ELF-1 (cell line): ENCODE data around the gene PTGS1.
"Not testable (repeated sequence)": the region's sequence is repeated elsewhere in the genome, so short reads cannot be mapped to it uniquely, and the experiment has no call there.

Experiments
- DNase-seq: peaks from one replicate; pipeline ENCODE4 v3.0.0-alpha.2; 2016; ENCODE audit warnings: low read depth, low spot score

The PTGS1 gene

DNA sequence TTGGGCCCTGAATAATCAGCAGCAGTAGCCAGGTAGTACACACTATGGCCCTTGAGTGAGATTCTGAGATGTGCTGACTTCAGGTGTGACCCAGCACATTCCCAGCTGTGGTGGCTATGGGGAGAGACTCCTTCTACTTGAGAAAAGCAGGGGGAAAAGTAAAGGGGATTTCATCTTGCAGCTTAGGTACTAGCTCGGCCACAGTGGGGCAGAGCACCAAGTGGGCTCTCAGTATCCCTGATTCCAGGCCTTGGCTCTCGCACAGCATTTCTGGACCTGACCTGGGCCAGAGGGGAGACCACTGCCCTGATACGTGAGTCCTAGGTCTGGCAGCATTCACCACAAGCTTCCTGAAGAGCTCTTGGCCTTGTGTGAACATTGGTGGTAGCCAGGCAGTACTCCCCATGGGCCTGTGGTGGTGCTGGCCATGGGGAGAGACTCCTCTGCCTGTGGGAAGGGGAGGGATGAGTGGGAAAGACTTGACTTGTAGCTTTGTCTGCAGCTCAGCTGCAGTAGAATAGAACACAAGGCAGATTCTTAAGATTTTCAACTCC lies 27.6 kb downstream of the PTGS1 start:
- DNase-seq: no peak

GRCh38 chr9:122401896-122402295 lies 31.1 kb downstream of the PTGS1 start:
- no peak for DNase-seq

GRCh38 chr9:122402403-122402871 lies 31.6 kb downstream of the PTGS1 start:
- DNase-seq: no peak

DNA sequence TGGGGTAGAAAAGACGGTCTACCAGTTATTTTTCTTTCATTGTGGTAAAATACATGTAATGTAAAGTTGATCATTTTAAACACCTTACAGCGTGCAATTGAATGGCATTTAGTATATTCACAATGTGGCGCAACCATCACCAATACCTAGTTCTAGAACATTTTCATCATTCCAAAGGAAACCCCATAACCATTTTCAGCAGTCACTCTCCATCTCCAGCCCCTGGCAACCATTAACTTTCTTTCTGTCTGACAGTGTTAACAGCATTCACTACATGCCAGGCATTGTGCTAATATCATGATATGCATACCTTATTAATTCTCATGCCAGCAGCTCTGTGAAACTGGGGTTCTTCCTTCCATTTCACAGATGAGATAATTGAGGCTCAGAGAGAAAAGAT lies 32.0 kb downstream of the PTGS1 start:
- DNase-seq: no peak

DNA sequence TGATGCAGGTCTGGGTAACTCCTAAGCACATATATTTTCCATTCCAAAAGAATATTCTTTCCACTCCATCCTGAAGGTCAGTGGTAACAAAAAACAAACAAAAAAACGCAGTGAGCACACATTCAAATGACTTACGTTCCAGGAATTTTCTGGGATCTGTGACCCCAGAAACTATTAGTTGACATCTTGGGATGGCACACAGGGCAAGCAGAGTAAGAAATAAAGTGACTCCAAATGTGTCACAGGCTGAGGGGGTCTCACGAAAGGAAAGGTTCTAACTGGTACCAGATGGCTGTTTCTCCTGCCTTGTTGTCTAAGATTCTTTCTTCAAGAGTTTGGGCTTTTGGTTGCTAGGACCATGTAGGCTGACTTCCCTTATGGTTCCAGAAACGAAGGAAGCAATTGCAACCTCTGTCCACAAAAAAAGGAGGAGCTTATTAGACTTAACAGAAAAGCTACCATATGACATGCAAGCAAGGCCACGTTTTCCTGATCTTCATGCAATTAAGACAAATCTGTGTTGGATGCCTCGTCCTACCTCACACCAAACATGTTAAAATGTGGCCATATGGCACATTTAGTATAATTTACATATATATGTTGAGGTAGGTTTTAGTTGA lies 32.7 kb downstream of the PTGS1 start:
- DNase-seq: no peak

DNA sequence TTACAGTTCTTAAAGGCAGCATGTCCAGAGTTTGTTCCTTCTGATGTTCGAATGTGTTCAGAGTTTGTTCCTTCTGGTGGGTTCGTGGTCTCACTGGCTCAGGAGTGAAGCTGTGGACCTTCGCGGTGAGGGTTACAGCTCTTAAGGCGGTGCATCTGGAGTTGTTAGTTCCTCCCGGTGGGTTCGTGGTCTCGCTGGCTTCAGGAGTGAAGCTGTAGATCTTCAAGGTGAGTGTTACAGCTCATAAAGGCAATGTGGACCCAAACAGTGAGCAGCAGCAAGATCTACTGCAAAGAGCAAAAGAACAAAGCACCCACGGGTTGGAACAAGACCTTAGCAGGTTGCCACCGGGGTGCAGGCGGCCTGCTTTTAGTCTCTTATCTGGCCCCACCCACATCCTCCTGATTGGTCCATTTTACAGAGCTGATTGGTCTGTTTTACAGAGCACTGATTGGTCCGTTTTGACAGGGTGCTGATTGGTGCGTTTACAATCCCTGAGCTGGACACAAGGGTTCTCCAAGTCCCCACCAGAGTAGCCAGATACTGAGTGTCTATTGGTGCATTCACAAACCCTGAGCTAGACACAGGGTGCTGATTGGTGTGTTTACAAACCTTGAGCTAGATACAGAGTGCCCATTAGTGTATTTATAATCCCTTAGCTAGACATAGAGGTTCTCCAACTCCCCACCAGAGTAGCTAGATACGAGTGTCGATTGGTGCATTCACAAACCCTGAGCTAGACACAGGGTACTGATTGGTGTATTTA lies 34.7 kb downstream of the PTGS1 start:
- DNase-seq: not testable (repeated sequence)

DNA sequence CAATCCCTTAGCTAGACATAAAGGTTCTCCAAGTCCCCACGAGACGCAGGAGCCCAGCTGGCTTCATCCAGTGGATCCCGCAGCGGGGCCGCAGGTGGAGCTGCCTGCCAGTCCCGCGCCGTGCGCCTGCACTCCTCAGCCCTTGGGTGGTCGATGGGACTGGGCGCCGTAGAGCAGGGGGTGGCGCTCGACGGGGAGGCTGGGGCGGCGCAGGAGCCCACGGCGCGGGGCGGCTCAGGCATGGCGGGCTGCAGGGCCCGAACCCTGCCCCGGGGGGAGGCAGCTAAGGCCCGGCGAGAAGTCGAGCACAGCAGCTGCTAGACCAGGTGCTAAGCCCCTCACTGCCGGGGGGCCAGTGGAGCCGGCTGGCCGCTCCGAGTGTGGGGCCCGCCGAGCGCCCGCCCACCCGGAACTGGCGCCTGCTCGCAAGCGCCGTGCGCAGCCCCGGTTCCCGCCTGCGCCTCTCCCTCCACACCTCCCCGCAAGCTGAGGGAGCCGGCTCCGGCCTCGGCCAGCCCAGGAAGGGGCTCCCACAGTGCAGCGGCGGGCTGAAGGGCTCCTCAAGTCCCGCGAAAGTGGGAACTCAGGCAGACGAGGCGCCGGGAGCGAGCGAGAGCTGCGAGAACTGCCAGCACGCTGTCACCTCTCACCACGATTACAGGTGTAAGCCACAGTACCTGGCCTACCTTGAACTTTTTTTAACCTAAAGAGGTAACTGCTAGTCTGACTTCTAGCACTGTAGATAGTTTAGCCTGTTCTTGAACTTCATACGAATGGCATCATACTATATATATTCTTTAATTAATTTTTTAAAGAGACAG lies 35.5 kb downstream of the PTGS1 start:
- DNase-seq: peak; percentile 28

GRCh38 chr9:122414108-122414507 lies 43.3 kb downstream of the PTGS1 start:
- DNase-seq: not testable (repeated sequence)

DNA sequence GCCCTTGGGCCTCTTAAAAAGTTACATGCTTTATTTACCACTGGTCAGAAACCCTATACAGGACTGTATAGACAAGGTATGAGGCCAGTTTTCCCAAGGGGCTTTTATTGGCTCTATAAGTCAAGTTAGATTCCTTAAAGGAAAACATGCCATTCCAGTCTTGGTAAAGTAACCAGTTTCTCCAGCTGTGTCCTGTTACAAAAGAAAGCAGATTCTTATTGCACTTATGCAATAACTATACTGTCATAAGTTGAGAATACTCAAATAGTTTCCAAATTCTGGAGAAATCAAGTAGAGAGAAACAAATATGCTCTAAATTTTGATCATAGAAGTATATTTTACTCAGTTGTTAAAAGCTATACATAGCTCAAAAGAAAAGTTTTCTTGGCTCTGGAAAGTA lies 47.2 kb downstream of the PTGS1 start:
- no peak for DNase-seq

- no peak for DNase-seq
Observed at GRCh38 chr9:122420315-122420714, 49.5 kb downstream of the PTGS1 start.

DNA sequence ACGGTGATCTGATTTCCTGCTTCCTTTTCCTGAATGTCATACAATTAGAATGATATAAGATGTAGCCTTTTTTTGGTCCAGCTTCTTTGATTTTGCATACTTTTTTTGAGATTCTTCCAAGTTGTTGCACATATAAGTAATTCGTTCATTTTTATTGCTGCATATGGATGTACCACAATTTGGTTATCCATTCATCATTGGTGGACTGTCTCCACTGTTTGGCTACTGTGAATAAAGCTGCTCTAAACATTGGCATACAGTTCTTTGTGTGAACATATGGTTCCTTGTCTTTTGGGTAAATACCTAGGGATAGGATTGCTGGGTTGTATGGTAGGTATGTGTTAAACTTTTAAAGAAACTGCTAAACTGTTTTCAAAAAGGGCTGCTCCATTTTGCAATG lies 54.3 kb downstream of the PTGS1 start:
- no peak for DNase-seq

DNA sequence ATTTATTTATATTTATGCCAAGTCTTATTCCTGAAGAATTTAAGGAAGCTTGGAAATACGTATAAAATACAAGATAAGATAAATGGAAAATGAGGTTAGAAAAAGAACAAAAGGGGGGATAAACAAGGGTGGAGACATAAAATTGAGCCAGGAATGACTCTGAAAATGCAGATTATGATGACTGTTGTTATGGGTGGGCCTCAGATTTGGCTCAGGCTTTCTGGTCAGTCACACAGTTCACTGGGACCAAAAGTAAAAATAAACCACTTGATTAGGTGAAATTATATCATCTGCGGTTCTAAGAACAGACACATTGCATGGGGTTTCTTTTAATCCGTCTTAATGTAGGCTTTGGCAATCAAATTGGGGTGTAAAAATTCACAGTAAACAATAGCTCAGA lies 55.9 kb downstream of the PTGS1 start:
- DNase-seq: no peak

DNA sequence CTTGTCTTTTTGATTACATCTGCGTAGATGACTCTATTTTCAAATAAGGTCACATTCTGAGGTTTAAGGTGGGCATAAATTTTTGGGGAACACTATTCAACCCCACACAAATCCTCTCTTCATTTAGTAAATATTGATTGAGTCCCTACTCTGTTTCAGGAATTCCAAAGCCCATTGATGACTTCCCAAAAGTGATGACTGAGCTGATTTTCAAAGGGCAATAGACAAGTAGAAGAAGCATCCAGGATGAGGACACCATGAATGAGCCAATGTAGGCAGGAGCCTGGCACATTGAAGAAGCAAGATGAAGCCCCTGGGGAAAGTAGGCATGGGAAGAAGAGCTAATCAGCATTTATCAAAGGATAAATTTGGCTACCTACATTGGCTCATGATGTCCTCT lies 71.7 kb downstream of the PTGS1 start:
- DNase-seq: no peak

DNA sequence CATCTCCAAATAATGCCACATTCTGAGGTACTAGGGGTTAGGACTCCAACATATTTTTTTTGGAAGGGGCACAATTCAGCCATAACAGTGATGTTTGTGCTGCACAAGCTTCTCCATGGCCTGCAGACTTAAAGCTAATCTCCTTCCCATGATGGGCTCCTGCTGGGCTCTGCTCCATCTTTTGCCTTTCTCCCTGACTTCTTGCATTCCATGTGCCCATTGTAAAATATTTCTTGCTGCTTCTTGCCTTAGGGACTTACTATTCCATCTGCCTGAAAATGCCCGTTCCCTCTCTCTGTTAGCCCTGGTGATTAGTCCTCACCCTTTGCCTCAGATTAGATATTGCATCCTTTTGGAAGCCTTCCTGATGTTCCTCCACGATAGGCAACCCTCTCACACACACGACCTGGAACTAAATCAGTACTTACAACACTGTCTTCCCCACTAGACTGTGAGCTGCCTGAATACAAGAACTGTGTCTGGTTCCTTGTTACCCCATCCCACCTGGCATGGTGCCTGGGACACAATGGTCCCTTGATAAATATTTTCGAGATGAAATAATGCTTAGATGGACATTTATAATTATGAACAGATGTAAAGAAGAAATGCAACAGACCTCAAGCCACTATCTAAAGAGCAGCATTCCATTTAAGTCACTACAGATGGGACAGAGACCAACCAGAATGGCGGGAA lies 73.4 kb downstream of the PTGS1 start:
- DNase-seq: no peak
